ENCODE measurements around the gene CEP170. TPM values are rescaled to one million over a fixed set of nuclear protein-coding genes. Genes with fewer than 3 reads are reported as not detected.
A peak's percentile ranks its signal among the peaks of the same experiment; 100 is the strongest.

CEP170 gene
- total RNA-seq, 4 donors from 2014 or later = 10.6 to 37.5 (median 16.6) TPM

- no peak for DNase-seq (ENCODE audit: low spot score in 2 of 2)
- 77% methylated on average over 1 of the region's 1 CpG for WGBS
- H3K27me3 ChIP-seq = no peaks in the 10 kb centered on the region
- no peak for TF ChIP-seq POLR2AphosphoS5 (IDR thresholded peaks at IDR 0.05)
- TF ChIP-seq CTCF (IDR thresholded peaks at IDR 0.05) = no peak
- TF ChIP-seq POLR2A (IDR thresholded peaks at IDR 0.05) = no peak
- no peak for TF ChIP-seq EP300 (IDR thresholded peaks at IDR 0.05)
- no peak overlapping the region for H3K4me3 ChIP-seq
- no peaks in the 10 kb centered on the region for H3K36me3 ChIP-seq
- no peak overlapping the region for H3K27ac ChIP-seq
- H3K4me1 ChIP-seq = peaks cover 43% of the 10 kb centered on the region
- no peaks in the 10 kb centered on the region for H3K9me3 ChIP-seq
These were observed 6.3 kb upstream of the CEP170 start for GRCh38 chr1:243261390-243261789.

GRCh38 chr1:243260221-243260880 is 5.3 kb upstream of the CEP170 start:
- no peak overlapping the region for H3K27ac ChIP-seq
- H3K4me1 ChIP-seq = peaks cover 45% of the 10 kb centered on the region
- DNase-seq (ENCODE audit: low spot score in 2 of 2) = no peak
- TF ChIP-seq POLR2AphosphoS5 (IDR thresholded peaks at IDR 0.05) (no peak), POLR2A (IDR thresholded peaks at IDR 0.05) (no peak), EP300 (IDR thresholded peaks at IDR 0.05) (no peak), CTCF (IDR thresholded peaks at IDR 0.05) (no peak)
- H3K27me3 ChIP-seq = no peaks in the 10 kb centered on the region
- no peak overlapping the region for H3K4me3 ChIP-seq
- 45% methylated on average over 4 of the region's 4 CpGs for whole genome bisulfite sequencing
- H3K36me3 ChIP-seq = no peaks in the 10 kb centered on the region
- H3K9me3 ChIP-seq = no peaks in the 10 kb centered on the region

- no peak overlapping the region for H3K27ac ChIP-seq
- no peaks in the 10 kb centered on the region for H3K27me3 ChIP-seq
These were observed 3.6 kb upstream of the CEP170 start for GRCh38 chr1:243258731-243259130.

GRCh38 chr1:243257189-243257588 is 2.1 kb upstream of the CEP170 start:
- WGBS = 90% methylated on average over 1 of the region's 1 CpG
- TF ChIP-seq POLR2A (IDR thresholded peaks at IDR 0.05) = no peak
- TF ChIP-seq CTCF (IDR thresholded peaks at IDR 0.05) = no peak
- TF ChIP-seq EP300 (IDR thresholded peaks at IDR 0.05) = no peak
- TF ChIP-seq POLR2AphosphoS5 (IDR thresholded peaks at IDR 0.05) = no peak
- H3K36me3 ChIP-seq = no peaks in the 10 kb centered on the region
- peaks cover 47% of the 10 kb centered on the region for H3K4me1 ChIP-seq
- no peaks in the 10 kb centered on the region for H3K9me3 ChIP-seq
- H3K27me3 ChIP-seq = no peaks in the 10 kb centered on the region
- H3K4me3 ChIP-seq = no peak overlapping the region
- DNase-seq (ENCODE audit: low spot score in 2 of 2) = no peak
- H3K27ac ChIP-seq = no peak overlapping the region

More at GRCh38 chr1:243258731-243259130, 3.6 kb upstream of the CEP170 start:
- TF ChIP-seq EP300 (IDR thresholded peaks at IDR 0.05) (no peak), CTCF (IDR thresholded peaks at IDR 0.05) (no peak), POLR2AphosphoS5 (IDR thresholded peaks at IDR 0.05) (no peak), POLR2A (IDR thresholded peaks at IDR 0.05) (no peak)
- no peak for DNase-seq (ENCODE audit: low spot score in 2 of 2)
- no peaks in the 10 kb centered on the region for H3K9me3 ChIP-seq
- 98% methylated on average over 7 of the region's 7 CpGs for WGBS
- H3K4me3 ChIP-seq = no peak overlapping the region
- H3K4me1 ChIP-seq = peaks cover 35% of the 10 kb centered on the region
- no peaks in the 10 kb centered on the region for H3K36me3 ChIP-seq

- Histone ChIP-seq H3K27me3 (no peaks in the 10 kb centered on the region), H3K27ac (peak overlapping the region; percentile 96), H3K36me3 (no peaks in the 10 kb centered on the region), H3K4me3 (peak overlapping the region; percentile 80), H3K4me1 (peaks cover 47% of the 10 kb centered on the region), H3K9me3 (no peaks in the 10 kb centered on the region)
- no peak for DNase-seq (ENCODE audit: low spot score in 2 of 2)
- TF ChIP-seq POLR2A (IDR thresholded peaks at IDR 0.05) (no peak), EP300 (IDR thresholded peaks at IDR 0.05) (no peak), POLR2AphosphoS5 (IDR thresholded peaks at IDR 0.05) (no peak), CTCF (IDR thresholded peaks at IDR 0.05) (no peak)
- 35% methylated on average over 2 of the region's 2 CpGs for WGBS
These were observed 1.5 kb upstream of the CEP170 start for GRCh38 chr1:243256590-243256989.
